ENCODE results near the gene PANK4.
"Not testable (repeated sequence)": the region's sequence is repeated elsewhere in the genome, so short reads cannot be mapped to it uniquely, and the experiment has no call there.

PANK4 gene

GRCh38 chr1:2473198-2473597 lies 53.2 kb downstream of the PANK4 start:
- no peak for DNase-seq

- no peak for DNase-seq
Measured at GRCh38 chr1:2472561-2473177, 53.7 kb downstream of the PANK4 start.

- no peak for DNase-seq
Measured at GRCh38 chr1:2472109-2472508, 54.3 kb downstream of the PANK4 start.

DNA sequence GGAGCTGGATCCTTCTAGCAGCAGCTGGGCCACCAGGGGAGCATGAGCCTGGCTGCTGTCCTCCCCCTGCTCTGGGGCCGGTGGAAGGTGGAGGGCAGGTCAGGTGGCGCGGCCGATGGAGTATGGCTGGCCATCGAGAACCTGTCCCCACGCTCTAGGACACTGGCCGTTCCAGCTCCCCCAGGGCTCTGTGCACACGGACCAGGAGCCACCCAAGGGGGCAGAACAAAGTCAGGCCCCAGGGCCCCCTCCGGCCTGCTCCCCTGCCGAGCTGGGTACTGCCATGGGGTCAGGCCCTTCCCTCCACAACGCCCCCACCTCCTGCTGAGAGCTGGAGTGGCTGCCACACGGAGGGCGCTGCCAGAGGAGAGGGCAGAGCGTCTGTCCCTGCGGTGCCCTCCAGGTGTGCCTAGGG lies 54.8 kb downstream of the PANK4 start:
- DNase-seq: no peak

DNA sequence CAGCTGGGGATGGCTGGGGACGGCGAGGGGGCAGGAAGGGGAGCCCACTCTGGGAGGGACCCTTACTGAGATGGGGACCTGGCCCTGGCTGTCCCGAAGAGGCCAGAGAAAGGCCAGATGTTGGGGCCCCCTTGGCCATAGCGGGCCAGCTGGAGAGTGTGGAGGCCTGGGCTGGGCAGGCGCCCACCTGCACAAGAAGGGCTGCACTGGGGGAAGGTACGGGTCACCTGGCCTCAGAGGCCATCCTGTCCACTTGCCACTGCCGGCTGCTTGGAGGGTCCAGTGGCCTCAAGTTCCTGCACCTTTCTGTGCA lies 55.3 kb downstream of the PANK4 start:
- DNase-seq: no peak

GRCh38 chr1:2470290-2471158 lies 55.9 kb downstream of the PANK4 start:
- no peak for DNase-seq

DNA sequence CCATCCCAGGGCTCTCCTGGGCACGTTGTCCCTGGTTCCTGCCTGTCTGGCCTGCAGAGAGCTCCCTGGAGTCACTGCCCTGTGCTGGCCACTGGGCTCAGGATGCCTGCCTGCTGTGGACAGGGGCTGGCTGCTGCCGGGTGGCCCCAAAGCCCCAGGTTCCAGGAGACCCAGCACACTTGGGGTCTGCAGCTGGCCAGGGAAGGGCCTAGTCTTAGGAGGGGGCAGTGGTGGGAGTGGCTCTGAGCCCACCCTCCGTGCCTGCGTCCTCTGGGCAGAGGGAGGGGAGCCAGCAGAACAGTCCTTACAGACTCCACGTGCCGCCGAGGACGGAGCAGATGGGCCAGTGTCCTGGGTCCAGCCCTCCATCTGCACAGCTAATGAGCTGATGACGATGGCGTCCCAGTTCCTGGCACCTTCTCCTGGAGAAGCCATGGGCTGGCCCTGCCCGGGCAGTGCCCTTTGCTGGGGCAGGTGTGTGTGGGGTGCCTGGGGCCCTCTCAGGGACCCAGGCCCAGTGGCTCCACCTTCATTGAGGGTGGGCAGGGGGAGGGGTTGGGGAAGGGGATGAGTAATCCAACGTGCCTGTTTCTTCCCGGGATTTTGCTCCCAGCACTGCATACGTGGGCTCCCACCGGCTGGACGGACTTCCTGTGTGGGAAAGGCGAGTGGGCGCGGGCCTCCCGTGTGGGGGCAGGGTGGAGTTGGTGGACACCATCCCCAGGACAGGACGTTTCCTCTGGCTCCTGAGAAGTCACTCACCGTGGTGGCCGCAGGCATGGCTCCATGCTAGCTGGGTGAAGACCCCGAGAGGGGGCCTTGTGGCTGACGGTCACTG lies 57.1 kb downstream of the PANK4 start:
- no peak for DNase-seq

- DNase-seq: no peak
Measured at GRCh38 chr1:2468540-2468939, 57.9 kb downstream of the PANK4 start.

- DNase-seq: peak in 2 of 3 donors; percentile 17 to 22
Measured at GRCh38 chr1:2468041-2468472, 58.3 kb downstream of the PANK4 start.

DNA sequence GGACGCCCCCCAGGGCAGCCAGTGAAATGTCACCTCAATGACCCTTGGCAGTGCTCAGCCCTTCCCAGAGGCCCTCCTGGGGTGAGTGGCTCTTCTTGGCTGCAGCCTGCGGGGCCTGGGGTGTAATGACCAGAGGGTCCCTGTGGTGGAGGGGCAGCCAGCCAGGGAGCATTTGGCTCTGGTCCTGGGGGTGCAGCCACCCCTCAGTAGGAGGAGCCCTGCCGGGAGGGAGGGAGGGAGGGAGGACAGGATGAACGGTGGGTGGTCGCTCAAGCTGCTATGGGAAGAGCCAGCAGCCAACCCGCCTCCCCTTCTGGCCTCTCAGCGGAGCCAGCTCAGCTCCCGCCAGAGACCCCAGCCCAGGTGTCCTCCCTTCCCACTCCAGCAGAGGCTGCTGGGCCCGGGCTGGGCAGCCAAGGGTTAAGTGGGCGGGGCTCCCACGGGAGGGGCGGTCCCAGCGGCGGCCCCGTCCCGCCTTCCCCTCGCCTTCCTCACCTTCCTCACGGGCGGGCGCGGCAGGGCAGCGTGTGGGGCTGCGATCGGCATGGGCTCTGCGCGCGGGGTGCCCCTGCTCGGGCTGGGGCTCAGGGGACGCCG lies 59.3 kb downstream of the PANK4 start:
- peak in 1 of 3 donors; percentile 29 for DNase-seq

DNA sequence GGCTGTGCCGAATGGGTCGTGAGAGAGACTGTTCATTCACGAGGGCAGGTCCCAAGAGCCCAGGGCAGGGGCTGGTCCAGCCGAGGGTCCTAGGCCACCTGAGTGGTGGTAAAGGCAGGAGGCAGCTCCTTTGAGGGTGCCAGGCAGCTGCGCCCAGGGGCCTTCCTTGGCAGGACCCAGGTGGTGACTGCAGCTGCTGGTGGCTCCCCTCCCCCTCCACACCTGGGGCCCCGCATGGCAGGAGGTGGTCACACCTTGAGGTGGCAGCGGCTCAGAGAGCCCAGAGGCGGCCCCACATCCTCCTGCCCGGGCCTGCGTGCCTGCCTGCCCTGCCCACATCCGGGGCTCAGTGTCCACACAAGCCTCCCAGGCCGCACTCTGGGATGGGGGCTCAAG lies 60.1 kb downstream of the PANK4 start:
- DNase-seq: no peak

DNA sequence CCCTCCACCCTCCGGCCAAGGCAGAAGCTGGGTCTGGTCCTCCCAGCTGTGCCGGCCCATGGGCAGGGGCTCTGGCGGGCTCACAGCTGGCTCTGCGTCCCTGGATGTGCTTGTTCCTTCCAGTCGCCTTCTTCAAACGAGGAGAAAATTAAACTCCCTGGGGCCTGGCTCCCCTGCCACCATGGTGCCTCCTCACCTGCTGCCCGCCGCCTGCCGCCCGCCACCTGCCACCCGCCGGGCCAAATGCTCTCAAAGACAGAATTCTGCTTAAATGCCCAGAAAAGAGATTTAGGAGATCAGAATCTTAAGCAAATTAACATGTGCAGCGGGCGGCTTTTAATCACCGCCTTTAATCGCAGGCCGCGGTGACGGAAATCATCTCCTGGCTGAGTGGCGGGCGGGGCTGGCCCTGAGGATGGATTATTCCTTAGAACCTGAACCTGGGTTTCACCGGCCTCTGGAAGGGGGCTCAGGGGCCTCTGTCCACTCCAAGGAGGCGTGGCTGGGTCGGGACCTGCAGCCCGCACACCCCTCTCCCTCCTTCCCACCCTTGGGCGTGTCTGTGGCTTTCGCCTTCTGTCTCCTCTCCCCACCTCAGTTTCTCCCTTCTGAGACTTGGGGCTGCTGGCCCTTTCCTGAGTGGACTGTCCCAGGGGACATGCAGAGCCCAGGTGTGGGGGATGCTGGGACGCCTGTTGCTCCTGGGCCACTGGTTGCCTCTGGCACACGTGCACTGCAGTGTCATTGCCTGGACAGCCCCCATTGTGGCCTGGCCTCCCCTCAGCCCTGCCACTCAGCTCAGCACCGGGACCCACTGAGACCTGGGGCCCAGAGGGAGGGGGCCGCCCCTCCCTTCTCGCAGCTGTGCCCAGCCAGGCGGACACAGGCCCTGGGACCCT lies 60.8 kb downstream of the PANK4 start:
- DNase-seq: no peak

DNA sequence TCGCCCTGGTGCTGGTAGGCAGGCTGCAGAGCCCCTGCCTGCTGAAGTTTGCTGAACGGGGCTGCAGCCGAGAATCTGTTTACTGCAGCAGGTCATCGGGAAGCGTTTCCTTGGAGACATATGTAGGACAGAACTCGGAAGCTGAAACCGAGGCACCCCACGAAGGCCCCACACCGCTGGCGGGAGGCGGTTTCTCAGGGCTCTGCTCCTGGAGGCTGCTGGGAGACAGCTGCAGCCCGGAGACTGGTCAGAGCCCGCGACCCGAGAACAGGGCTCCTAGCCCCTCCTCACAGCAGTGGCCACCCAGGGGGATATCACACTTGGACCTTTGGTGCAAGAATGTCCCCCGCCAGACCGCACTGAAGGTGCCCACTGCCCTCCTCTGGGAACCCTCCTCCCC lies 63.0 kb downstream of the PANK4 start:
- DNase-seq: no peak

DNA sequence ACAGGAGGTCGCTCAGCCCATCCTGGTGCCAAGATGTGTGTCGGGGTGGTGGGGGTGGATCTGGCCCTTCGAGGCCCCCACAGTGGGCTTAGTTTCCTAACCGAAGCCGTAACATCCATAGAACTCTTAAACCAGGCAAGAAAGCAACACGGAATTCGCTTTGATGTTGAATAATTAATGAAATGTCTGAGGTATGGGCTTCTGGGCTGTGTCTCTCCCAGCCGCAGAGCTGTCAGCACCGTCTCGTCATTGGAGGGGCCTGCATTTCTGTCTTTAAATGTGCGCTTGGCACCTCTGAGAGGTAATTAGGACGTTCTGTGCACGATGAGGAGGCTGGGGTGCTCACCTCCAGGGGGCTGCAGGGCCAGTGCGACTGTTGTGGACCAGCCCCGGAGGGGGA lies 63.6 kb downstream of the PANK4 start:
- DNase-seq: no peak

DNA sequence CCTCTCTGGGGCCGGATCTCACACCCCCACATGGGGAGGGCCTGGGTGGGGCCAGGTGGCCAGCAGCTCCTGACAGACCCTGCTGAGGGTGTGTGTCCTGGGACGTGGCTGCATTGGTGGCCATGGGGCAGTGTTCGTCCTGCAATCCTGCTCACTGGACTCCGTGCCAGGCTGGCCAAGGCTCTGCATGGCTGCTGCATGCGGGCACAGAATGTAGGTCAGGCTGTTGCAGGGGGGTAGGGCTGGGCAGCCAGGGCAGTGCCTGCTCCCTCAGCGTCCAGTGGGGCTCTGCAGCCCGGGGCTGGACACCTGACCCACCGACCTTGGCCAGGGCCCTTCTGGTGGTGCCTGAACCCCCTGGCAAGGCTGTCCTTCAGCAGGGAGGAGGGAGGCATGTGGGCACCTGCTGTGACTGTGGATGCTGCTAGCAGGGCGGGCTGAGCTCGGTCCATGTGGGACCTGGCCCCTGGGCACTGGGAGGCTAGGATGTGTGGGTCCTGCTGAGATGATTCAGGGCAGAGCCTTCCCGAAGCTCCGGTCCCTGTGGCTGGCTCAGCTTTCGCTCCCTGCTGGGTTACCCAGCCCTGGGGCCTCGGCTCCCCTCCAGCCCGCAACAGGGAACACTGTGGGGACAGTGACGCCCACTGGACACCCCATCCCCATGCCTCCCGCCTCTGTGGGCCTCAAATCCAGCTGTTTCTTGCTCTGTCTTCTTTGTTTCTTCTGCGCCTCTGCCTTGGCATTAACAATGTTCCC lies 65.2 kb downstream of the PANK4 start:
- DNase-seq: no peak

DNA sequence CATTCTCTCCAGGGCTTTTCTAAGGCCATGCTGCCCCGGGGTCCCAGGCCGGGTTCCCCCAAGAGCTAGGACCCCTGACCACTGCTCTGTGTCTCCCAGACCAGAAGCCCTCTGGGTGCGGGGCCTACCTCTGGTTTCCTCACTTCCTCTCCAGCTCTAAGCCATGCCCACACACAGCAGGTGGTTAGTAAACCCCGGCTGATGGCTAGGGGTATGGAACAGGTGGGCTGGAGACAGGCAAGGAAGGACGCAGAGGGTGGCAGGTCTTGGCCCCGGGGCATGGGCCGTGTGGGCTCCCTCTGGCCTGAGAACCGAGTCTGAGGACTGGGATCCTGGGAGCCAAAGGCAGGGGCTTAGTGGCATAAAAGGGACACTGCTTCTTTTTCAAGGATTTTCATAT lies 66.2 kb downstream of the PANK4 start:
- DNase-seq: no peak

- DNase-seq: no peak
Measured at GRCh38 chr1:2459757-2460156, 66.6 kb downstream of the PANK4 start.

DNA sequence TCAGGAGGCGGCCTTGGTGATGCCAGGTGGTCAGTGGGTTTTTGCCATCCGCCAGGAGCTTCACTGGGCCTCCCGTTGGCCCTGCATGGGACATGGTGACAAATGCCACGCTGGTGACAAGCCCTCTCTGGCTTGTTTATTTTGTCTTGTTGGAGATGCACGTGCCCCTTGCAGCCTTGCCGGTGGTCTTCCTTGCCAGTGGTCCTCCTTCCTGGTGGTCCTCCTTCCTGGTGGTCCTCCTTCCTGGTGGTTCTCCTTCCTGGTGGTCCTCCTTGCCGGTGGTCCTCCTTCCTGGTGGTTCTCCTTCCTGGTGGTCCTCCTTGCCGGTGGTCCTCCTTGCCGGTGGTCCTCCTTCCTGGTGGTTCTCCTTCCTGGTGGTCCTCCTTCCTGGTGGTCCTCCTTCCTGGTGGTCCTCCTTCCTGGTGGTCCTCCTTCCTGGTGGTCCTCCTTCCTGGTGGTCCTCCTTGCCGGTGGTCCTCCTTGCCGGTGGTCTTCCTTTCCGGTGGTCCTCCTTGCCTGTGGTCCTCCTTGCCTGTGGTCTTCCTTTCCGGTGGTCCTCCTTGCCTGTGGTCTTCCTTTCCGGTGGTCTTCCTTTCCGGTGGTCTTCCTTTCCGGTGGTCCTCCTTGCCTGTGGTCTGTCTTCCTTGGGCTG lies 67.2 kb downstream of the PANK4 start:
- not testable (repeated sequence) for DNase-seq

GRCh38 chr1:2458687-2459086 lies 67.7 kb downstream of the PANK4 start:
- peak in 1 of 3 donors; percentile 10 for DNase-seq

All from suppressor macrophage treated with lipopolysaccharide for 1 hour (primary cell).